ENCODE results near the gene LSMEM2. TPM values are rescaled to one million over a fixed set of nuclear protein-coding genes. Genes with fewer than 3 reads are reported as not detected.

LSMEM2 gene
- total and polyA plus RNA-seq, 2 of the 8 experiments (the other 6 are each of a cell fraction or from before 2014, with no cell fraction given), result 0.58 to 0.68 TPM

- TF ChIP-seq CHD7 (IDR thresholded peaks at IDR 0.05; ENCODE audit: insufficient replicate concordance, low read length), result no peak
- TF ChIP-seq SAP30 (IDR thresholded peaks at IDR 0.05; ENCODE audit: insufficient read depth, insufficient replicate concordance, low read length), result no peak
- TF ChIP-seq POU5F1 (IDR thresholded peaks at IDR 0.05; ENCODE audit: low read depth, low read length), result no peak
- TF ChIP-seq CREB1 (IDR thresholded peaks at IDR 0.05), result no peak
Measured at GRCh38 chr3:50256978-50257890, 21.7 kb upstream of the LSMEM2 start (continued).
